NK-92 (cell line): ENCODE results near the gene MTNR1A.

Experiments used
- DNase-seq: peaks from one replicate; lab custom pipeline; 2025; ENCODE audit not compliant: unreplicated experiment; lab: John Stamatoyannopoulos, UW

MTNR1A gene

DNA sequence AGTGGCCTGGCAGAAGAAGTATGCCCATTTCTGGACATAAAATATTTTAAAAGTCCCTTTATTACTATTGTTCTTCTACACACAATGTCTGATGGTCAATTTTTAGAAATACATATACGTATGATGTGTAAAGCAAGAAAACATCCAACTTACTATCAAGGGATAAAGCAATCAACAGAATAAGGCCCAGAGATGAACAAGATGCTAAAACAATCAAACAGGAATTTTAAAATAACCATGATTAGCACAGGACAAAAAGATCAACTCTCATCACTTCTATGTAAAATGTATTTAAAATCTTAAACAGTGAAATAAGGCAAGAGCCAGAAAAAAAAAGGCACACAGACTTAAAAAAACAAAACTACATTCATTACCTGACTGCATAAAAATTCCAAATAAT is 60.9 kb downstream of the MTNR1A start:
- DNase-seq, result no peak

GRCh38 chr4:186487726-186488125 is 67.6 kb downstream of the MTNR1A start:
- DNase-seq, result no peak

DNA sequence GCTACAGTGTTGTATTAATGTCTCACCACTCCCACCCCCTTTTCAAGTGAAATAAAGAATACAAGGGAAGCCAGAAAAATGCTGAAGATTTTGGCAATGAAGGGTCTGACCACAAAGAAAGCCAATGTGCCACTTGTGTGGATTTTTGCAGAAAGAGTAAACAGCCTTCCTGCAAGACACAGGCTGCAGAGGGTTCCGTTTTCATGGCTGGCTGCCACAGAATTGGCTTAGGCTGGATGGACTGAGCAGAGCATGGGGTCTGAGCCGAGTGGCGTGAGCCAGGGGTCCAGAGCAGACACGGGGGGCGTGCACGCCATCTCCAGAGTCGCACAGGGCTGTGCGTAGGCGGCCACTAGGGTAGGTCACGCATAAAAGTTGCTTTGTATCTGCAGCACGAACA is 69.2 kb downstream of the MTNR1A start:
- no peak for DNase-seq

DNA sequence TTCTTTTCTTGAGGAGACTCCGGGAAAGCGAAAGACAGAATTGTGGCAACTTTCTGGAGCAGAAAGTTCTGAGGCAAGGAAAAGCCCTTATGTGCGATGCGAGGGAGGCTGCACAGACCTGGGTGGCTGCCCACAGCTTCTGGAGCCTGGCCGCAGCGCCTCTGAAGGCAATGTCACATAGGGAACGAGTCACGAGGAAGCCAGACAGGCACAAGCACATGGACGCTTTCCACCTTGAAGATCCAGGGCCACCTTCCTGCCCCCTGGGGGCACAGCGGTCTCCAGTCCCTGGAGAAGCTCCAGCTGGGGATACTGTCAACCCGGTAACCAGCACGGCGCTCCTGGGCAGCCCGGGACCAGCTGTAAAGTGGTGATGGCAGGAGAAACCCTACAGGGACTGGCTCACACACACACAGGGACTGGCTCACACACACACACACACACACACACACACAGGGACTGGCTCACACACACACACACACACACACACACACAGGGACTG is 69.8 kb downstream of the MTNR1A start:
- no peak for DNase-seq

DNA sequence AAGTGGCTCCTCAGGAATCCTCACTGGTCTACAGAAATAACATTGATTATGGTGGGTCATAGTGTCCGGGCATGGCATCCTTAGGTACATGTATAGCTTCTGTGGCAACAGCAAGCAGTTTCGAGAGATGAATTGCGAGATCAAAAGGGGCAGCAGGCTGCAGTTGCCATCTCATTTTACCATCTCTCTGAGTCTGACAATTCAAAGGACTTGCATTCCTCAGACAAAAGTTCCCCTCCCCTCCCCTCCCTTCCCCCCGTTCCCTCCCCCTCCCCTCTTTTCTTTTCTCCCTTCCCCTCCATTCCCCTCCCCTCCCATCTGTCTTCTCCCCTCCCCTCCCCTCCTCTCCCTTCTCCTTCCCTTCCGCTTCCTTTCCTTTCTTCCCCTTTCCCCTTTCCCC is 70.2 kb downstream of the MTNR1A start:
- DNase-seq, result no peak

DNA sequence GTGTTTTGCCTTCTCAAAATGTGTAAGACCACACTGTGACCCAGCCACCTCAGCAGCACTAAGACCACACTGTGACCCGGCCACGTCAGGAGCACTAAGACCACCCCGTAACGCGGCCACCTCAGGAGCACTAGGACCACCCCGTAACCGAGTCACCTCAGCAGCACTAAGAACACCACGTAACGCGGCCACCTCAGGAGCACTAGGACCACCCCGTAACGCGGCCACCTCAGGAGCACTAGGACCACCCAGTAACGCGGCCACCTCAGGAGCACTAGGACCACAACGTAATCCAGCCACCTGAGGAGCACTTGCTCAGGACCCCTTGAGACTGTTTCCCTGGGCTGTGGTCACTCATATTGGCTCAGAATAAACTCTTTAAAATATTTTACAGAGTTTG is 71.7 kb downstream of the MTNR1A start:
- DNase-seq, result no peak
